Thyroid gland (tissue), 4 donors: ENCODE measurements around the gene HSF4.

ENCODE experiments used
- CTCF ChIP-seq, 6 experiments: fragments of 200-600 bp in 3 of 6; fragments of 450-650 bp in 3 of 6; sonication (generic) in 3 of 6; IDR thresholded peaks; one replicate each; pipeline ENCODE4 v1.5.1; 2016 to 2019; ENCODE audit warnings: antibody characterized with exemption in 6 of 6, mild to moderate bottlenecking in 2 of 6, inconsistent platforms in 1 of 6, moderate library complexity in 1 of 6
- POLR2A ChIP-seq, 2 donors: fragments of 450-650 bp; IDR thresholded peaks; one replicate each; pipeline ENCODE4 v1.6.1; 2017; ENCODE audit warnings: antibody characterized with exemption in 2 of 2, mild to moderate bottlenecking in 2 of 2, moderate library complexity in 1 of 2

DNA sequence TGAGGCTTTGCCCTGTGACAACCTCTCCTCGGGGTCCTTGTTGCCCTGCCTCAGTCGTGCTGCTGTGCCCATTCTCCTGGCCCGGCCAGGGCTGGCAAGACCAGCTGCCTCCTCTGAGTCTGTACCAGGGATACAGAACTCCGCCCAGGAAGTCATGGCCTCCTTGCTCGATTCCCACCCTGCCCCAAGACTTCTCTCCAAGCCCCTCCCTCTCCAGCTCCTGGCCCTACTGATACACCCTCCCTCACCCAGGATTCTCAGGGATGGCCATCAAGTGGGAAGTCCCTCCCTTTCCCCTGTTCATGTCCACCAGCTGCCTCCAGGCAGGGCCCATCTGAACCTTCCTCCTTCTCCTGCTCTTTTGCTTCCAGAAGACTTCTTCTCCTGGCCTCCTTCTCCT lies 51.2 kb downstream of the HSF4 start:
- TF ChIP-seq CTCF (IDR thresholded peaks at IDR 0.05) (no peak), POLR2A (IDR thresholded peaks at IDR 0.05) (no peak)
